Stomach (tissue), 4 donors: ENCODE results near the gene CREM.

Experiments
- CTCF ChIP-seq, 7 experiments: fragments of 450-650 bp in 4 of 7; fragments of 200-600 bp in 3 of 7; sonication (generic) in 3 of 7; IDR thresholded peaks; one replicate each; pipeline ENCODE4 v1.5.1; 2016 to 2019; ENCODE audit warnings: antibody characterized with exemption in 7 of 7, control low read depth in 2 of 7, mild to moderate bottlenecking in 1 of 7
- EP300 ChIP-seq: sonication (generic); formaldehyde crosslinking; IDR thresholded peaks from one replicate; pipeline ENCODE4 v1.6.1; 2017; ENCODE audit warnings: antibody characterized with exemption
- POLR2A ChIP-seq, 4 donors: fragments of 450-650 bp; IDR thresholded peaks; one replicate each; pipeline ENCODE4 v1.6.1; 2016; ENCODE audit warnings: antibody characterized with exemption in 4 of 4, control low read depth in 2 of 4, mild to moderate bottlenecking in 1 of 4, moderate library complexity in 1 of 4
- POLR2AphosphoS5 ChIP-seq, 3 donors: sonication (generic); formaldehyde crosslinking; IDR thresholded peaks; one replicate each; pipeline ENCODE4 v1.6.1; 2016; ENCODE audit warnings: antibody characterized with exemption in 3 of 3

GRCh38 chr10:35152992-35153391, 26.3 kb downstream of the CREM start:
- TF ChIP-seq POLR2A (IDR thresholded peaks at IDR 0.05) (no peak), CTCF (IDR thresholded peaks at IDR 0.05) (no peak), POLR2AphosphoS5 (IDR thresholded peaks at IDR 0.05) (no peak), EP300 (no peak)
